Measurements from ENCODE around the gene GPR68.
"Not testable (repeated sequence)": the region's sequence is repeated elsewhere in the genome, so short reads cannot be mapped to it uniquely, and the experiment has no call there.

The GPR68 gene

DNA sequence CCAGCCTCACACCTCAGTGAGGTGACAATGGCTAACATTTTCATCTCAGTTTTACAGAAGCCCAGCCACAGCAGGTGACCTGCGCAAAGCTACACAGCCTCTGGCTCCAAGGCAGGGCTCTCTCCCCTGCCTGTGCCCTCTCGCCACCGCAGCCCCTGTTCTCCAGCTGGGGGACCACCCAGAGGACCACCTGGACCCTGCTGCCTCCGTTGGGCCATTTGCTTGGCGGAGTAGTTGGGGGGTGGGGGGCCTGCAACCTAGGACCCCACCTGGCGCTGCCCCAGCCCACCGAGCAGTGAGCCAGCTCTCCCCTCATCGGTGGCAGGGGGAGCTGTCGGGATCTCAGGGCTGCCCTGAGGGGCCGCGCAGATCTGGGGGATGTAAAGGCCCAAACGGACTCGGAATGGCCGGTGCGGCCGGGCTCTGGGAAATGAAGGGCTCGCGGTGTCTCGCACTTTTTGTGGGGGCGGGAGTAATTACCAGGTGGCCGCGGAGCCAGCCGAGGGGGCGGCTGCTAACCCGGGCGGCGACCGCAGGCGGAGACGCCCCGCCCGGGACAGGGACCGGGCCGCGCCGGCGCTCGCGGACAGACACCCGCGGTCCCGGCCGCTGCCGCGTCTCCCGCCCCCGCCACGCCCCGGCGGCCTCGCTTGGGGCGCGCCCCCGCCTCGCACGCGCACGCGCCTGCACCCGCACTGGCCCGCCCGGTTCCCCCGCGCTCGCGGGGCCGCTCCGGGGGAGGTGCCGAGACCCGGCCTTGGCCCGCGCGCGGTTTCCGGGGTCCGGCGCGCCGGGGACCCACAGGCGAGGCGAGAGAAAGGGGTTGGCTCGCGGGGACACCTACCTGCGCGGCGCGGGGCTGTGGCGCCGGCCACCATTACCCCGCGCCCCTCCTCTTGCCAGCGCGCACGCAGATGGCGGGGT lies 8.6 kb upstream of the GPR68 start:
- DNase-seq (ENCODE audit: low read depth in 3 of 3) = no peak

DNA sequence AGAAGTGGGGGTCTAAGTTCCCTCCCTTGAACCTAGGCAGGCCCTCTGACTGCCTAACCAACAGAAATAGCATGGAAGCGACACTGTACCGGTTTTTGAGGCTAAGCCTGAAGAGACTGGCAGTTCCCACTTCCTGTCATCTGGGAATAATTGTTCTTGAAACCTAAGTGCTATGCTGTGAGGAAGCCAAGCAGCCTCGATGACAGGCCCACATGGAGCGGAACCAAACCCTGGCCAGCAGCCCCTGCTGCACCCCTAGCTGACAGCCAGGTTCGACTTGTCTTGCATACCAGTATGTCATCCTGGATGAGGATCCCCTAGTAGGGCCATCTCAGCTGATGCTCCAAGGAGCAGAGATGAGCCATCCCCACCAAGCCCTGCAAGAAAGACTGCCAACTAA lies 6.4 kb upstream of the GPR68 start:
- no peak for DNase-seq (ENCODE audit: low read depth in 3 of 3)

DNA sequence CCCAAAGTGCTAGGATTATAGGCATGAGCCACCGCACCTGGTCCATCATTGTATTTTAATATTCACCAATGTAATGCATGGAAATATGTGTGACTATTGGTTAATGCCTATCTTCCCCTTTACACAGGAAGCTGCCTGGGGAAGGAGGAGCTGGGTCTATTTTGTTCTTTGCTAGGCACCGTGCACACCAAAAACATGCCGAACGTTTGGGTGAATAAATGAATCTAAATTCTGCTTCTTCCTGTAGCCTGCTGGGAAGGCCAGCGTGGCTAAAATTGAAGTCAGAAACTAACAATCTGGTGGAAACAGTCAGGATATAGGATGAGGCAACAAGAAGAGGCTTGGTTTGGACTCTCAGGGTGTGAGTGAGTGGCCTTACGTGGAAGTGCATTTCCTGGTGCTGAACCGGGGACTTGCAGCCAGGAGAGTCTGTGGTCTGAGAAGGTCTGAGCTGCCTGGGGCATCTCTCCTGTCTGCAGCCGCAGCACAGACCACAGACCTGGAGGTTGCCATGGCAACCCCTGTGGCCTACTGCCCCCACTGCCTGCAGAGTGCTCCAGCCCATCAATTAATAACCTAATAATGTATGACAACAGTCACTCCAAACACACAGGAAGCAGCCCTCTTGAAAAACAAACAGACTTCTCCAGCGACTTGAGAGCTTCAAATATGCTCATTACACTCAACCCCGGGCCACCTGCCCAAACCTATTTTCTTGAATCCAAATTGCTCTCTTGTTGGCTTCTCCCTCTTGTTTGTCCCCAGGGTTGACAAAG lies 5.5 kb upstream of the GPR68 start:
- no peak for DNase-seq (ENCODE audit: low read depth in 3 of 3)

DNA sequence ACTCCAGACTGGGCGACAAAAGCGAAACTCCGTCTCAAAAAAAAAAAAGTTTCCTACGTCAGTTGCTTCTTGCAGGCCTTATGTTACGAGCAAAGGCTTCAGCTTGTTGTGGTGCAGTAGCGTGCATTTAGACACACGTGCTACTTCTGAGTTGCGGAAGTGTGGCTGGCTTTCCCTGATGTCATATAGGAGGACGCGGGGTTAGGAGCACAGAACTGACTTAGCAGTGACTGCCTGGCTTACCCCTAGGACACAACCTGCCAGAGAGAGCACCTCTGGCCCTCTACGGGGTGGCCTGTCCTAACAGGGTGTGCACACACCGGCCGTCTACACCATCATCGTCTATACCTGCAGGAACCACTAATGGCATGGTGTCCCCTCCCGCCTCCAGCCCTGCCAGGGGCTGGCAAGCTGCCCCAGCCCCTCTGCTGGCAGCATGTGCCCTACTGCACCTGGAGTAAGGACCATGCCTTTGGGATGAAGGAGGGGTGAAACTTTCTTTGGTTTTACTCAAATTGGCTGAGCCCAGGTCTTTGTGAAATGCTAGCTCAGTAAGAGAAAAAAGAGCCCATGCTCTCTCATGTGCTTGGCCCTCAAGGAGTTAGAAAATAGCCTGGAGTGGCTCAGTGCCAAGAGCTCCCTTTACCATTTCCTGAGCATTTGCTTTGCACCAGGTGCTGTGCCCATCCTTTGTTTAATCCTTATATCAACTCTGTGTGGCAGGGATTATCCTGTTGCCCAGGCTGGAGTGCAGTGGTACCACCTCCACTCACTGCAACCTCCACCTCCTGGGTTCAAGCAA lies 1.7 kb upstream of the GPR68 start:
- peak in 1 of 3 donors; percentile 76 for DNase-seq (ENCODE audit: low read depth in 3 of 3)

DNA sequence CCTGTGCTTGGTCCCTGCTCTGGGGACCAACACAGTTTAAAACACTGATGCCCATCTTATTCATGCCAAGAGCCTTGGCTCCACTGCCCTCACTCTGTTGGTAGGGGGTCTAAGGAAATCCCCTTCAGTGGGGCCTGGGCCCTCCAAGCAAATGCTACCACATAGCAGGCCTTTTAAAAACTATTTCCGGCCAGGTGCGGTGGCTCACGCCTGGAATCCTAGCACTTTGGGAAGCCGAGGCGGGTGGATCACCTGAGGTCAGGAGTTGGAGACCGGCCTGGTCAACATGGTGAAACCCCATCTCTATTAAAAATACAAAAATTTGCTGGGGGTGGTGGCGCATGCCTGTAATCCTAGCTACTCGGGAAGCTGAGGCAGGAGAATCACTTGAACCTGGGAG lies 1.1 kb upstream of the GPR68 start:
- not testable (repeated sequence) for DNase-seq (ENCODE audit: low read depth in 3 of 3)

DNA sequence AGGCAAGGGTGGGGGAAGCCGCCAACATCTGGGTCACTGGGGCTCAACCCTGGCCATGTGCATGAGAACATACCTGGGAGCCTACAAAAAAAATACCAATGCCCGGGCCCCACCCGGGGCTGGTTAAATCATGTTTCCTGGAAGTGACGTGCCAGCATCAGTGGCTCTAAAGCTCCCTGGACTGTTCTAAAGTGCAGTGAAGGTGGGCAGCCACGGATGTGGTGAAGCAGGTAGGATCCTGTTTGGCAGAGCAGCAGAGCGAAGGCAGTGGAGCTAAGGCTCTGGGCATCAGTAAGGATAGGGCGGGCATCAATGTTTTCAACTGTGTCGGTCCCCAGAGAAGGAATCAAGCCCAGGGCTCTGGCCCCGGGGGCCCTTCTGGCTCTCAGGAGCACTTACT lies 525 bp upstream of the GPR68 start:
- DNase-seq (ENCODE audit: low read depth in 3 of 3) = peak in 1 of 3 donors; percentile 64

DNA sequence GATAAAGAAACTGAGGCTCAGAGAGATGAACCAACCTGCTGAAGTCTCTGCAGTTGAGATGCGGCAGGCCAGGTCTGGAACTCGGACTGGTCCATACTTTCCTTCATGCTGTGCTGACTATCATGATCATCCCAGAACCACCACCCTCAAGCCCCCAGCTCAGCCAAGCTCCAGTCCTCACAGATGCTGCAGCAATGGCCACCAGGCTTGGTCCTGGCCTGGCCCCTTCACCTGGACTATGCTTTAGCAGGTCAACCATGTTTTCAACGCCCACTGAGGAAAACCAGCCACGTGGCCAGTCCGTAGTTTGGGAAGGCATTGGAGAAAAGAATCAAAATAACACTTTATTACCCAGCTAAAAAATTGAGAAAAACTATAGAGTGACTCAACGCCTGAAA lies 1.4 kb downstream of the GPR68 start:
- no peak for DNase-seq (ENCODE audit: low read depth in 3 of 3)

DNA sequence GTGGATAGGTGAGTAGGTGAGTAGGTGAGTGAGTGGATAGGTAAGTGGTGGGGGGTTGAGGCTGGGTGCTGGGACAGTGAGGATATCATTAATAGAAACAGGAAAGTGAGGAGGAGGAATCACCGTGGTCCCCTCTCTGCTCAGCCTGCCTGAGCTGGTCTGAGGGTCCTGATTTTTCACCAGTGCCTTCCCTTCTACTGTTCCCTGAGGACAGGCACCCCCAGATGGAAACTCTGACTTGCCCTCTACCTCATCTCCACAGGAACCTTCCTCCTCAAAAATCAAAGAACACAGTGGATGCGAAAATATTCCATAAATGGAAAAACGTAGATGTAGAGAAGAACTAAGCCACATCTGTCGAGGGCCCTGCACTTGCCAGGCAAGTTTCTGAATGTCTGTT lies 1.9 kb downstream of the GPR68 start:
- DNase-seq (ENCODE audit: low read depth in 3 of 3) = no peak

DNA sequence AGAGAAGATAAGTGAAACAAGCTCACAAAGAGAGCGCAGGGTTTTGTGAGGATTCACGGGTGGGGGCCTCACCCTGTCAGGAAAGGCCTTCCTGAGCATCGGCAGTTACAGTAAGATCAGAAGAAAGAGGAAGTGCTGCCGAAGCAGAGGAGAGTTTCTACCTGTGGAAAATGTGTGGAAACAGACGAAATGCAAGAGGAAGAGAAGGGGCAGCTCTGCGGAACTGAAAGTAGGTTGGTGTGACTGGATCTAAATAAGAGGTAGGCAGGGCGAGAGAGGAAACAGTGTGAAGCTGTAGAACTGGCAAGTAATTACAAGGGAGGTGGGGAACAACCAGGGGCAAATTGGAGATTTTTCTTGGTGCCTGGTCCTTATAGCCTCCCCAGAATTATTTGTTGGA lies 2.6 kb downstream of the GPR68 start:
- no peak for DNase-seq (ENCODE audit: low read depth in 3 of 3)

DNA sequence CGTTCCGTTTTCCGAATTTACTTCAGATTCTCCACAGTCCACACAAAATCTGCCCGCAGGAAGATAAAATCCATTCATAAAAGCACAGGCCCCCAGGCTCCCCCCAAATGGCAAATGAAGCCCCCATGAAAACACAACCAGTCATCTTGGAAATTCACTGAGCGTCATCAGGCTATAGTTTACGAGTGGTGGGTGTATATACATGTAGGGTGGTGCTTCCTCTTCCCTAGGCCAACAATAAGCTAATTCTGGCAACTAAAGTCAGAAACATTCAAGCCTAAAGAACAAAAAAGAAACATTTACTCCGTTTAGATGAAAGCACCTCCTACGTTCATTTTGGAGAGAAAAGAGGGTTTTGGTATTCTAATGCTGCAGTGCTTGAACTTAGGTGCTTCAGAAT lies 5.8 kb downstream of the GPR68 start:
- no peak for DNase-seq (ENCODE audit: low read depth in 3 of 3)

DNA sequence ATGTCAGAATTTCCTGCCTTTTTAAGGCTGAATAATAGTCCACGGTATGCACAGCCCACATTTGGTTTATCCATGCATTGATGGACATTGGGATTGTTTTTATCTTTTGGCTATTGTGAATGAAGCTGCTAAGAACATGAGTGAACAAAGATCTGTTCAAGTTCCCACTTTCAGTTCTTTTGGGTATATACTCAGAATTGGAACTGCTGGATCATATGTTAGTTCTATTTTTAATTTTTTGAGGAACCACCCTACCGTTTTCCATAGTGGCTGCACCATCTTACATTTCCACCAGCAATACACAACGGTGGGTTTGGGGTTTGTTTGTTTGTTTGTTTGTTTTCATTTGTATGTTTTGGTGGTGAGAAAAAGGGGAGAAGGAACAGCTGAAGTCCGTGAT lies 6.4 kb downstream of the GPR68 start:
- no peak for DNase-seq (ENCODE audit: low read depth in 3 of 3)

DNA sequence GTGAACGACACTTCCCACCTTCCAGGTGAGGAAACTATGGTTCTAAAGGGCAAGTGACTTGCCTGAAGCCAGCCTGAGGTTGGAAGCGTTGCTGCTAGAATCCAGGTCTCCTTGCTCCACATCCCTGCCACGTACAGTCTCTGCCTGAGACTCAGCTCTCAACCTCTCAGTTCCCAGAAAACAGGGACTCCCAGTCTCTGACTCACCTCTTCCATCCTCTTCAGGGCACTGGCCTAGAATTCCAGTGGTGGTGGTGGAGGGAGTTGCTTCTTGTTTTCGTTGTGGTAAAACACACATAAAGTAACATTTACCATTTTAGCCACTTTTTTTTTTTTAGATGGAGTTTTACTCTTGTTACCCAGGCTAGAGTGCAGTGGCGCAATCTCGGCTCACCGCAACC lies 7.3 kb downstream of the GPR68 start:
- DNase-seq (ENCODE audit: low read depth in 3 of 3) = no peak

DNA sequence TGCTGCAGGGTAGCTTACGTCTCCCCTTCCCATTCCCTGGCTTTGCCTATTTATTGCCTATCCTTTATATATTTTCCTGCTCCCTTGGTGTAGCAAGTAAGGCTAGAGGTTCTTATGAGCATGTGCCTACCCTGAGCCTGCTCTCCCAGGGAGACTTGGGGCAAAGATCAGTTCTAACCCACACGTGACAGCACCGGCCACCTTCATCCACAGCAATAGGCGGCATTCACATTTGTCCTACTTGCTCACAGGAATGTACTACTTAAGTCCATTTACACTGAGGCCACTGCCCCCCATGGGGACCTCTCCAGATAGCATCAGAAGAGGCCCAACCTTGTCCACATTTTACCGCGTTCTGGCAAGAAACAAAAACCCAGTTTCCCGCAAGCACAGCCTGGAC lies 8.7 kb downstream of the GPR68 start:
- DNase-seq (ENCODE audit: low read depth in 3 of 3) = no peak

DNA sequence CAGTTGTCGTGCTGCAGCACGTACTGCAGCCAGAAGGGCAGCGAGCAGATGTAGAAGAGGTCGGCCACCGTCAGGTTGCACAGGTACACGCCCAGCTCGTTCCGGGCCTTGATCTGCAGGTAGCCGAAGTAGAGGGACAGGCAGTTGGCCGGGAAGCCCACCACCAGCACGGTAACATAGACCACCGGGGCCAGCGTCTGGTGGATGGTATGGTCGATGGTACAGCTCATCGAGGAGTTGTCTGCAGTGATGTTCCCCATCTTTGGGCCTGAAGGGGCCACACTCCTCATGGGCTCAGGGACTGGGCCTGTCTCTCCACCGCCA lies 9.8 kb downstream of the GPR68 start:
- no peak for DNase-seq (ENCODE audit: low read depth in 3 of 3)

DNA sequence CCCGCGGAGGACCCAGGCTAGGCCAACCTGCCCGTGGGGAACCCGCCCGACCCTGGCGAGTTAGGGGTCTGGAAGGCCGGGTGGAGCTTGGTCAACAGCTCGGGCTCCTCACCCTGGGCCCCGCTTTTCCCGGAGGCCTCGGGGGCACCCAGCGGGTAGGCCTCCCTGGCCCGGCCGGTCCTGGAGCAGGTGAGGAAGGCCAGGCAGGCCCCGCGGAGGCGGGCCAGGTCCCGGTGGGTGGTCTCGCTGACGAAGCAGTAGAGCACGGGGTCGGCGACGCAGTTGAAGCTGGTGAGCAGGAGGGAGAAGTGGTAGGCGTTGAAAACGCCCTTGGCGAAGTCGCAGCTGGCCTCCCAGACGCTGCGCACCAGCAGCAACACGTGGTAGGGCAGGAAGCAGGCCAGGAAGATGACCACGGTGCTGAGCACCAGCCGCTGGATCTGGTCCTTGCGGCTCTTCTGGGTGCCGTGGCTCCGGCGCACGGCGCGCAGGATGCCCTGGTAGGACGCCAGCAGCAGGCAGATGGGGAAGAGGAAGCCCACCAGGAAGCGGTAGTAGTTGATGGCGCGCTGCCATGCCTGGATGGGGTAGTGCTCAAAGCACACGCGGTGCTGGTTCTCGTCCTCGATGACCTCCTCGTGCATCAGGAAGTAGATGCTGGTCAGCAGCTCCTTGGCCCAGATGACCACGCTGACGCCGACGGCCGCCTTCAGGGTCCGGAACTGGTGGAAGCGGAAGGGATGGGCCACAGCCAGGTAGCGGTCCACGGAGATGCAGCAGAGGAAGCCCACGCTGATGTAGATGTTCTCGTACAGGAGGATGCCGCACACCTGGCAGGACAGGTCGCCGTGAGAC lies 10.3 kb downstream of the GPR68 start:
- DNase-seq (ENCODE audit: low read depth in 3 of 3) = no peak

DNA sequence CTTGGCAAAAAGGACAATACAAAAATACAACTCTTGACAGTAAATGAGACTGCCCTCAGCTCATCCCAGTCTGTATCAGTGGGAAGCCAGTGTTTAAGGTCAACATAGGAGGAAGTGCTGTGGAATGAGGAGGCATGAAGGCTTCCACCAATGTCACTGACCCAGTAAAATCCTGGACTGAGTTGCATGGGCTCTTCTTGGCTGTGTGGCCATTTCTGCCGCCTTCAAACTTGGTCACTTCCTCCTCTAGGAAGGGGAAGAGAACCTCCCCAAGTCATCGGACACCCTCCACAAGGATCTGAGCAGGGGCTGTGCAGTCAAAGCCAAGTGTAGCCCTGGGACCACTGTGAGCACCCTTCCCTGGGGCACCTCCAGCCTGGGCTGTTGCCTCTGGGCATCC lies 11.9 kb downstream of the GPR68 start:
- no peak for DNase-seq (ENCODE audit: low read depth in 3 of 3)

DNA sequence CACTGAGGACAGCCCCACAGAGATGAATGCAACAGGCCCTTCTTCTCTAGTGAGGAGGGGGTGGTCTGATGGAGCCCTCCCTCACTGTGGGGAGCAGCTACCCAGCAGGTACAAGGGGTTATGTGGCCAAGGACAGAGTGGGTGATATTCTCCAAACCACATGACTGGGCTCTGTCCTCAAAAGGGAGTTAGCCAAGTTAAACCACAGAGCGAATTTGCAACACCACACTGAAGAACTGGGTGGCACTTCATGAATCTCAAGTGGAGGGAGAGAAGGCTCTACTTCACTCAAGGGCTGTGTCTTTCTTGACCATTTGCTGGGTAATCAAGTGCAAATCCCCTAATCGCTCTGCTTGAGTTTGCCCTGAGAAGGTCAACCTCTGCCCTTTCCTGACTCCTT lies 12.5 kb downstream of the GPR68 start:
- DNase-seq (ENCODE audit: low read depth in 3 of 3) = no peak

DNA sequence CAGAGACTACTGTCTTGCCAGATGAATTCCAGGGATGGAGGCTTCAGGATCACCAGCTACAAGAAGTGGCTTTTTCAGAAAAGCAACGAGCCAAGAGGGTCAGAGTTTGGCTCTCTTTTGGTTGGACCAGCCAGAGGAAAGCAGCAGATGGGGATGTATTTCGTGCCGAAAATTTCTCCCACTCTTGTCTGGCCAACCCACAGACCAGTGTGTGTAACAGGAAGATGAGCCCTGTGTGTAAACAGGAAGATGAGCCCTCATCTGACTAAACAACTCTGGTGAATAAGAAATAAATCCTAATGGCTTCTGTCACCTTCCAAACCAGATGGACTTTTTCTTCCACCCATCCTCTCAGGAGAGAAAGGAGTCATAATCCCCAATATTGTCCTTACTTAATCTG lies 13.1 kb downstream of the GPR68 start:
- DNase-seq (ENCODE audit: low read depth in 3 of 3) = no peak

DNA sequence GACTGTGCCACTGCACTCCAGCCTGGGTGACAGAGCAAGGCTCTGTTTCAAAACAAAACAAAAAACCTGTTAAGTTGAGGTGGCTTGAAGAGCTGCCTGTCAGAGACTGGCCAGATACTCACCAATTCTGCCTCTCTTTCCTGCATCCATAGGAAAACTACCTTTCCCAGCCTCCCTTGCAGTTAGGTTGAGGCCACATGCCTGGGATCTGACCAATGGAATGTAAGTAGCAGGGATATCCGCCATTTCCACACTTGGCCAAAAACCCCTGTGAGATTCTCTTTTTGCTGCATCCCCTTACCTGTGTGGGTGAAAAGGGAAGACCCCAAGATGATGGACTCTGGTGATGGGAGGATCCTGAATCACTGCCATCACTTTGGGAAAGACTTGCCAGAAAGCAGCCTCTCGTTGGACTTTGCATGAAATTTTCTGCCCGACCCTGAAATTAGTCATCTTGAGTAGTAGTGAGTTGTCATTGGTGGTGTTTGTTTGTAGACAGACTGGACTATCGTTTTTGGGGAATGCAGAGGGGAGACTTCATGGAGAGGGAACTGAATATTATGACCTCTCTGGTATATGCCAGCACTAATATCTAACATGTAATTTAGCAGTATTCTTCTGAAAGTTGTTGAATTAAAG lies 14.0 kb downstream of the GPR68 start:
- DNase-seq (ENCODE audit: low read depth in 3 of 3) = no peak

DNA sequence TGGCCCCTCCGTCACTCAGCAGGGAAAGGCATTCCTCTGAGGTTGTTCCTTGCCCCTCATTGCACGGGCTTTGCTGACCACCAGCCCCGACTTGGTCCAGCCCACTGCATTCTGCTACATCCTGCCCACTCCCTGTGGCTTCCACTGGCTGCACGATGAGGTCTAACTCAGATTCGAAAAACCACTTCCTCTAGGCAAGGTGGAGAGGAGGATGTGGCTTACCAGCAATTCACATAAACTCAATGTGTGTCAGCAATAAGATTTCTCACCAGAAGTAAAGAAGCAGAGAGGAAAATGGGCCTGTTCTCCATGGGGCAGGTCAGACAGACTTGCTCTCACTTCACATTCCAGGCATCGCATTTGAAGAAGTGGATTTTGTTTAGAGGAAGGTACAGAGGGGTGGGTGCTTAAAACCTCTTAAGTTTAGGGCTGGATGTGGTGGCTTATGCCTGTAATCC lies 14.7 kb downstream of the GPR68 start:
- peak in 1 of 3 donors; percentile 52 for DNase-seq (ENCODE audit: low read depth in 3 of 3)

DNA sequence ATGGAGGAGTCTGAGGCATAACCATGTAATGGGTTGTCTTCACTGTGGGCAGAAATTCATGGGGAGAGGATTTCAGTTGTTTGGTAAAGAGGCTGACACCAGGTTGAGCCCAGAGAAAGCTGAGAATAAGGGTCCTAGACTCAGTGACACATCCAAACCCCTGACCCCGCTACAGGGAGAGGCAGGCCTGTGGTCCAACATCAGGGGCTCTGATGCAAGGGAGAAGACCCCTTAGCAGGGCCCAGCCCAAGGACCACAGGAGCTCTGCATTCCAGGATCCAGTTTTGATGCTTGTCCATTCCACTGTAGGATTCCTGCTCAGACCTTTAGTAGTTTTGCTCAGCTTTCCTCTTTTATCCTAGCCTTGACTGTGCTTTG lies 15.5 kb downstream of the GPR68 start:
- DNase-seq (ENCODE audit: low read depth in 3 of 3) = no peak

Data from stimulated activated CD4-positive, alpha-beta T cell treated with anti-CD3 and anti-CD28 coated beads, TNF-alpha, amount 100 ng/mL, for 48 hours (primary cell).